DMS79 treated with DMSO at 0.1 percent for 48 hours (cell line): Measurements from ENCODE around the gene TXNRD2.
"Not testable (repeated sequence)": the region's sequence is repeated elsewhere in the genome, so short reads cannot be mapped to it uniquely, and the experiment has no call there.

Source experiments
- DNase-seq: peaks from one replicate; lab custom pipeline; 2025; lab: John Stamatoyannopoulos, UW

Gene TXNRD2

GRCh38 chr22:19923914-19924513, 17.6 kb downstream of the TXNRD2 start:
- no peak for DNase-seq

GRCh38 chr22:19921544-19922081, 20.0 kb downstream of the TXNRD2 start:
- no peak for DNase-seq

GRCh38 chr22:19919701-19920363, 21.8 kb downstream of the TXNRD2 start:
- no peak for DNase-seq

- DNase-seq: no peak
These were observed 23.1 kb downstream of the TXNRD2 start for GRCh38 chr22:19918332-19919106.

DNA sequence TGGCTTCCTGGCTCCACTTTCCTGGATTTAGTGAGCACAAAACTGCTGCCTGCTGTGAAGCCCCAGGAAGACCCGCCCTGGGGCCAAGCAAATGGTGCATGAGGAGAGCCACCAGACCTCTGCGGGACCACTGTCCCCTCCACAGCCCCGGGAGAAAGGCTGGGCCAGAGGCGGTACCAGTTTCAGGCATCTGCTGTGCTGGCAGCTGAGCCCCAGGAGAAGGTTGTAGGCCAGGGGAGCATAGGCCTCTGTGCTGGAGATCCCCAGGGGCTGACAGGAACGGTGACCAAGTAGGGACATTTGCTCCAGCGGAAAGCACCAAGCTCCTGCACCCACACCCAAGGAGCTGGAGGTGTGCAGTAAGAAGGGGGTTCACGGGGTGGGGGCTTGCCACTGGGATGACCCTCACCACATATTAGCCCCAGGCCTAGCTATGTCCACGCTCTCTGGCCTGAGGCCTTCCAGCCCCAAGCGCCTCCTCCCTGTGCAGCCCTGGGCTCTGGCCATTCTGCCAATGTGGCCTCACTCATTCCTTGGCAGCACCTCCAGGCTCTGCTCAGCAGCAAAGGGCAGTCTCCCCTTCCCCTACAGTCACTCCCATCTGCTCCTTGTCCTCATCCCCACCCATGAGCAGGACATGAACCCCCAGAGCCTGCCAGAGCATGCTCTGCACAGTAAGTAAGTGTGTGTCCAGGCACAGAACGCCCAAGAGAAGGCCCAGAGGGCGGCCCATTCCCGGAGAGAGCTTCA, 24.1 kb downstream of the TXNRD2 start:
- DNase-seq: no peak

DNA sequence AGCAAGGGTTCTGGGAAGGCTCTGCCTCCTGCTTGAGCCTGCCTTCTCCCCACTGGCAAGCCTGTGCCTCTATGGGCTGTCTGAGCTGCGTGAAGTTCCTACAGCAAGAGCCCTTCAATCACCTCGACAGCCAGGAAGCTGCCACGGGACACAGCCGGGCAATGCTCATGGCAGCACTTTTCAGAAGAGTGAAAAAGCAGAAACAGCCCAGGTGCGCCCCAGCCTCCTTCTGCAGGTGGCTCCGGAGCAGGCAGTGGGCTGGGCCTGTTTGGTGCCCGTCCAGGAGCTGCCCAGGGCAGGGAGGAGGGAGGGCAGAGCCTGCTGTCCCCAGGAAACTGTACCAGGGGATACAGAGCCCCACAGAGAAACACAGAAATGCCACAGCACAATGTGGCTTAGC, 24.7 kb downstream of the TXNRD2 start:
- DNase-seq: no peak

DNA sequence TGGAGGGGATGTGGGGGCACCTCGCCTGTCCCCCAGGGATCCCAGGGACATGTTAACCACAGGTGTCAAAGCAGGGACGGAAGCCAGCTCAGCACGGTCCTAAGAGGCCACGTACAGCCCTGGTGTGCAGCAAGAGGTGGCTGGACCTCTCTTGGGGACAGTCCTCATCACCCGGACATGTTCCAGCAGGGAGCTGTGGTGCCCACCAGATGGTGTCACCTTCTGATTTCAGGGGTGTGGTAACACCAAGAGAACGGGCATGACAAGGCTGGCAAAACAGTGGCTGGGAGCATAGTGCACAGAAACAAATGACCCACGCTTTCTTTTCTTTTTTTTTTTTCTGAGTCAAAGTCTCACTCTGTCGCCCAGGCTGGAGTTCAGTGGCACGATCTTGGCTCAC, 25.6 kb downstream of the TXNRD2 start:
- no peak for DNase-seq

- no peak for DNase-seq
These were observed 26.2 kb downstream of the TXNRD2 start for GRCh38 chr22:19915287-19915954.

GRCh38 chr22:19914201-19914943, 27.2 kb downstream of the TXNRD2 start:
- DNase-seq: no peak

DNA sequence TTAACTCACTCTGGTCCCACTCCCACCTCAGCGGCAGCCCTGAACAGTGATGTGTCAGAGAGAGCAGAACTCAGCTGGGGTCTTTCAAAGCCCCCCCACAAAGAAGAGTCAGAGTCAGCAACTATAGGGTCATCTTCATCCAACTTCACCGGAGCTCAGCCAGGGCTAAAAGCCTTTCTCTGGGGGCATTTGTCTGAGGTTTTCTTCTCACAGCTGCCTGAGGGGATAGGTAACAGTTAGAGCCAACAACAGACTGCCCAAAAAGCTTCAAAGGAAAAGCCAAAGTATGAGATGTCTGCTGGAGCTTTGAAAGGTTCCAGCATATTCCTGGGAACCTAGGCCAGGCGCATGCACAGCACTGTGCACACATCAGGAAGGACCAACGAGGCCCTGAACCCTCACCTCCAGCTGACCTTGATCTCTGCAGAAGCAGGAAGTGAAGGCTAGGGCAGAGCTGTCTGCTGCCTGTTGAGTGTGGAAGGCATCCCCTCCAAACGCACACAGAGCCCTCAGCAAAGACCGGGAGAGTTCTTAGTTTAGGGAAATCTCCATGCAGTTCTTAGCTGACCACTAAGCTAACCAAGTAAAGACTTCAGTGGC, 28.2 kb downstream of the TXNRD2 start:
- no peak for DNase-seq

DNA sequence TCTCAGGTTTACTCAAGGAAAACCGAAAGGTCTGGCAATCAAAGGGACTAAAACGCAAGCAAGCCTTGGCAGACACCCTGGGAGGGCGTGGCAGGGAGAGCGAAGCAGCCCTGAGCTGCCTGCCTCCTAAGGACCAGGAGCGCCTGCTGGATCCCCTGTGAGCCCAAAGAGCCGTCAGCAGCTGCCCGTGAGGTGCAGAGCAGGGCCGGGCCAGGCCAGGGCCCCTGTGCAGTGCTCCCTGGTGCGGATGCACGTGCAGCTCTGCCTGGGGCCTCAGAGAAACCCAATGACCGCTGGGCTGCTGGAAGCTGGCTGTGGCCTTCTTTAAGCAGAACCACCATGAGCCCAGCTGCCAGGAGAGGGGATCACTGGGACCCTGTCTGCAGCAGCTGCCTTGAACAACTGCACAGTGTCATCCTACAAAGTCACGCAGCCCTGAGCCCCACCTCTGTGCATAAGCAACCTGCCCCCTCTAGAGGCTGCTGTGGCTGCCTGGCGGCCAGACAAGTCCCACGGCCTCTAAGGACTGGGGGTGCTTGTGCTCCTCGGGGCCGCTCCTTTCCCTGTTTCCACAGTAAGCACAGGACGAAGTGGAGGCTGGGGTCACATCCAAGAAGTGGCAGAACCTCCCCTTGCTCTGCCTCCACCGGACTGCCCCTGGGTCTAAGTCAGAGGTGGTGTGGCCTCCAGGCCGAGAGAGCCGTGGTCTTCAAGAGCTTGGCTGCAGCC, 29.2 kb downstream of the TXNRD2 start:
- DNase-seq: no peak

DNA sequence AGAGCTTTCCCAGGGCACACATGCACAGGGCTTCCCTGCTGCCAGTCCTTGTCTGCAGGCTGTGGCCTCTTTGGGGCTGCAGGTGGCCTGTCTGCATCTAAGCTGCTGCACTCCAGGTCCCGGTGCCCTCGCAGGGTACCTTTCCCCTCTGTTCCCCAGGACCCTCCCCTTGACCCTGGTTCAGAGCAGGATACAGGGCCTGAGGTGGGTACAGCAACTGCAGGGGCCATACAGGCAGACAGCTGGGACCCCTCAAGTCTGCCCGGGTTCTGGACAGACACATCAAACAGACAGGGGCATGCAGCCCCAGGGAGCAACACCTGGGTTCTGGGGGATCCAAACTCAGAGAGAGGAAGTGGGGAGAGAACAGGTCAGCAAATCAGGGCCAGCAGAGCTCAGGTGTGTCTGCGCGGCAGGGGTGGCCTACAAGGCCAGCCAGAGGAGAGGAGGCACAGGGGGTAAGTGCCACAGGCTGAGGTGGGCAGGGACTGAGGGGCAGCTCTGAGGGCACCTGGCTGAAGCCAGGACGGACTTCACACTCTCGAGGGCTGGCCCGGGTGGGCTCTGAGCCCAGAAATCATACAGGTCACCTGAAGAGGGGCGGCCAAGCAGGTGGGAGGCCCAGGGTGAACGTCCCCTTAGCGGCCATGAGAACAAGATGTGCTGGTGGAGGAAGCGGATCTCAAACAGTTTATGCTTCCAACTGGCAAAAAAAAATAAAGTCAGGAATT, 29.9 kb downstream of the TXNRD2 start:
- DNase-seq: no peak

GRCh38 chr22:19910180-19910744, 31.4 kb downstream of the TXNRD2 start:
- no peak for DNase-seq

- DNase-seq: peak; percentile 29
These were observed 32.1 kb downstream of the TXNRD2 start for GRCh38 chr22:19909350-19910179.

GRCh38 chr22:19907902-19908301, 33.7 kb downstream of the TXNRD2 start:
- not testable (repeated sequence) for DNase-seq

DNA sequence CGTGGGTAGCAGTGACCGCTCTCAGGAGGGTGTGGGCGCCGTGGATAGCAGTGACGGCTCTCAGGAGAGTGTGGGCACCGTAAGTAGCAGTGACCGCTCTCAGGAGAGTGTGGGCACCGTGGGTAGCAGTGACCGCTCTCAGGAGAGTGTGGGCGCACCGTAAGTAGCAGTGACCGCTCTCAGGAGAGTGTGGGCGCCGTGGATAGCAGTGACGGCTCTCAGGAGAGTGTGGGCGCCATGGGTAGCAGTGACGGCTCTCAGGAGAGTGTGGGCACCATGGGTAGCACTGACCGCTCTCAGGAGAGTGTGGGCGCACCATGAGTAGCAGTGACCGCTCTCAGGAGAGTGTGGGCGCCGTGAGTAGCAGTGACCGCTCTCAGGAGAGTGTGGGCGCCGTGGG, 34.8 kb downstream of the TXNRD2 start:
- not testable (repeated sequence) for DNase-seq

DNA sequence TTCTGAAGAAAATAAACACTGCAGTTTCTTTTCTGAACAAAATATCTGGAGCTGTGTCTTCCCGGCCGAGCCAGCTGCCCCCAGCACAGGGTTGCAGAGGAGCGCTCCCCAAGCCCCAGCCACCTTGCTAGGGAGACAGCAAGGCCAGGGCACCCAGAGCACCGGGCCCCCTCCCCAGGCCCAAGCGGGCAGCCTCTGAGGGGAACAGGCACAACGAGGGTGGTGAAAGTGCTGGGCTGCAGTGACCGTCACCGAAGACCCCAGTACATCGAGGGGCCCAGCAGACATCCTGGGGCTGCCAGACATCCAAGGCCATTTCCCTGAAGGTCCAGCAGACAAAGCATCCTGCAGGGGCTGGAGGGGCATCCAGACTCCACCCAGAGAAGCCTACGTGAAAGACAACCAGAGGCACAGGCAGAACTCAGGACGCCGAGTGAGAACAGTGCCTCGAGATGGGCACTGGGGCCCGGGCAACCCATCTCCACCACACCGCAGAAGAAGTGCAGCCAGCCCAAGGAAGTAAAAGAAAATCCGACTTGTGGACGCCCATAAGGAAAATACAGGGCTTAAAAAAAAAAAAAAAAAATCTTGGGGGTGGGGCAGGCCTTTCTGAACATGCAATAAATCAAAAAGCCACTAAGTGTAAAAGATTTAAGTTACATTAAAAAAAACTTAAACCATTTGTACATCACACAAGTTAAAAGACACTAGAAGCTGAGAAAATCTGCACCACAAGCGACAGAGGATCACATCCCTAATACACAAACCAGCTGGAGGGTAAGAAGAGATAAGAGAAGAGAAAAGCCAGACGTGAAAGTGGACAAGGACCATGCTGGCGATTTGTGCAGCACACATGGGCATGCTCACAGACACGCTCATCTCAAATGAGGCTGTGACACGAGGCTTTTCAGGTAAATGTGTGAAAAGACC, 36.0 kb downstream of the TXNRD2 start:
- no peak for DNase-seq
